ENCODE results near the gene PDE3A.

Gene PDE3A

GRCh38 chr12:20557096-20557495 is 188.8 kb downstream of the PDE3A start:
- DNase-seq (ENCODE audit: low spot score in 2 of 2), result no peak
- Mint-ChIP-seq H3K4me3 (no peak overlapping the region), H3K36me3 (no peaks in the 10 kb centered on the region), H3K27ac (no peak overlapping the region), H3K4me1 (no peaks in the 10 kb centered on the region), H3K27me3 (no peaks in the 10 kb centered on the region), H3K9me3 (peaks cover 2% of the 10 kb centered on the region)
- ATAC-seq (ENCODE audit: low read depth), result no peak

GRCh38 chr12:20560935-20561334 is 192.6 kb downstream of the PDE3A start:
- Mint-ChIP-seq H3K36me3 (no peaks in the 10 kb centered on the region), H3K9me3 (no peaks in the 10 kb centered on the region), H3K27me3 (no peaks in the 10 kb centered on the region), H3K4me3 (no peak overlapping the region), H3K4me1 (no peaks in the 10 kb centered on the region), H3K27ac (no peak overlapping the region)
- ATAC-seq (ENCODE audit: low read depth), result no peak
- DNase-seq (ENCODE audit: low spot score in 2 of 2), result no peak

- DNase-seq (ENCODE audit: low spot score in 2 of 2) (no peak), ATAC-seq (ENCODE audit: low read depth) (no peak)
- Mint-ChIP-seq H3K9me3 (no peaks in the 10 kb centered on the region), H3K27me3 (no peaks in the 10 kb centered on the region), H3K4me1 (no peaks in the 10 kb centered on the region), H3K27ac (no peak overlapping the region), H3K4me3 (no peak overlapping the region), H3K36me3 (no peaks in the 10 kb centered on the region)
These were observed 193.5 kb downstream of the PDE3A start for GRCh38 chr12:20561871-20562270.

GRCh38 chr12:20567413-20567812 is 199.1 kb downstream of the PDE3A start:
- Mint-ChIP-seq H3K4me1 (no peaks in the 10 kb centered on the region), H3K27me3 (no peaks in the 10 kb centered on the region), H3K27ac (no peak overlapping the region), H3K9me3 (no peaks in the 10 kb centered on the region), H3K4me3 (no peak overlapping the region), H3K36me3 (no peaks in the 10 kb centered on the region)
- ATAC-seq (ENCODE audit: low read depth), result no peak
- DNase-seq (ENCODE audit: low spot score in 2 of 2), result no peak

- Mint-ChIP-seq H3K27ac (no peak overlapping the region), H3K9me3 (peaks cover 3% of the 10 kb centered on the region), H3K36me3 (no peaks in the 10 kb centered on the region), H3K4me3 (no peak overlapping the region), H3K4me1 (no peaks in the 10 kb centered on the region), H3K27me3 (no peaks in the 10 kb centered on the region)
- DNase-seq (ENCODE audit: low spot score in 2 of 2) (no peak), ATAC-seq (ENCODE audit: low read depth) (no peak)
These were observed 204.1 kb downstream of the PDE3A start for GRCh38 chr12:20572451-20572850.

- Mint-ChIP-seq H3K9me3 (peaks cover 3% of the 10 kb centered on the region), H3K36me3 (no peaks in the 10 kb centered on the region), H3K27me3 (no peaks in the 10 kb centered on the region), H3K27ac (no peak overlapping the region), H3K4me1 (no peaks in the 10 kb centered on the region), H3K4me3 (no peak overlapping the region)
- DNase-seq (ENCODE audit: low spot score in 2 of 2) (no peak), ATAC-seq (ENCODE audit: low read depth) (no peak)
These were observed 208.2 kb downstream of the PDE3A start for GRCh38 chr12:20576528-20576927.

GRCh38 chr12:20577054-20577453 is 208.7 kb downstream of the PDE3A start:
- no peak for ATAC-seq (ENCODE audit: low read depth)
- no peak overlapping the region for H3K27ac Mint-ChIP-seq
- DNase-seq (ENCODE audit: low spot score in 2 of 2), result no peak
- H3K4me3 Mint-ChIP-seq, result no peak overlapping the region
- H3K27me3 Mint-ChIP-seq, result no peaks in the 10 kb centered on the region
- H3K4me1 Mint-ChIP-seq, result no peaks in the 10 kb centered on the region
- H3K9me3 Mint-ChIP-seq, result peaks cover 3% of the 10 kb centered on the region
- no peaks in the 10 kb centered on the region for H3K36me3 Mint-ChIP-seq

GRCh38 chr12:20578142-20578541 is 209.8 kb downstream of the PDE3A start:
- no peak overlapping the region for H3K4me3 Mint-ChIP-seq
- H3K4me1 Mint-ChIP-seq, result no peaks in the 10 kb centered on the region
- H3K36me3 Mint-ChIP-seq, result no peaks in the 10 kb centered on the region
- no peak overlapping the region for H3K27ac Mint-ChIP-seq
- ATAC-seq (ENCODE audit: low read depth) (no peak), DNase-seq (ENCODE audit: low spot score in 2 of 2) (no peak)
- no peaks in the 10 kb centered on the region for H3K27me3 Mint-ChIP-seq
- H3K9me3 Mint-ChIP-seq, result peaks cover 1% of the 10 kb centered on the region

- ATAC-seq (ENCODE audit: low read depth), result no peak
- Mint-ChIP-seq H3K9me3 (no peaks in the 10 kb centered on the region), H3K36me3 (no peaks in the 10 kb centered on the region), H3K27me3 (no peaks in the 10 kb centered on the region), H3K27ac (no peak overlapping the region), H3K4me3 (no peak overlapping the region), H3K4me1 (no peaks in the 10 kb centered on the region)
- DNase-seq (ENCODE audit: low spot score in 2 of 2), result no peak
These were observed 216.8 kb downstream of the PDE3A start for GRCh38 chr12:20585055-20585625.

GRCh38 chr12:20585913-20586312 is 217.6 kb downstream of the PDE3A start:
- no peaks in the 10 kb centered on the region for H3K9me3 Mint-ChIP-seq
- no peaks in the 10 kb centered on the region for H3K4me1 Mint-ChIP-seq
- no peak overlapping the region for H3K4me3 Mint-ChIP-seq
- ATAC-seq (ENCODE audit: low read depth) (no peak), DNase-seq (ENCODE audit: low spot score in 2 of 2) (no peak)
- H3K27me3 Mint-ChIP-seq, result no peaks in the 10 kb centered on the region
- no peaks in the 10 kb centered on the region for H3K36me3 Mint-ChIP-seq
- no peak overlapping the region for H3K27ac Mint-ChIP-seq

- DNase-seq (ENCODE audit: low spot score in 2 of 2), result no peak
- no peaks in the 10 kb centered on the region for H3K4me1 Mint-ChIP-seq
- no peaks in the 10 kb centered on the region for H3K27me3 Mint-ChIP-seq
- no peaks in the 10 kb centered on the region for H3K36me3 Mint-ChIP-seq
- no peak for ATAC-seq (ENCODE audit: low read depth)
- H3K27ac Mint-ChIP-seq, result no peak overlapping the region
- no peak overlapping the region for H3K4me3 Mint-ChIP-seq
- peaks cover 1% of the 10 kb centered on the region for H3K9me3 Mint-ChIP-seq
These were observed 219.7 kb downstream of the PDE3A start for GRCh38 chr12:20588042-20588441.

GRCh38 chr12:20590570-20590969 is 222.2 kb downstream of the PDE3A start:
- H3K27me3 Mint-ChIP-seq, result no peaks in the 10 kb centered on the region
- H3K36me3 Mint-ChIP-seq, result no peaks in the 10 kb centered on the region
- no peak overlapping the region for H3K4me3 Mint-ChIP-seq
- peaks cover 3% of the 10 kb centered on the region for H3K9me3 Mint-ChIP-seq
- ATAC-seq (ENCODE audit: low read depth) (no peak), DNase-seq (ENCODE audit: low spot score in 2 of 2) (no peak)
- no peak overlapping the region for H3K27ac Mint-ChIP-seq
- H3K4me1 Mint-ChIP-seq, result no peaks in the 10 kb centered on the region

- H3K4me3 Mint-ChIP-seq, result no peak overlapping the region
- no peaks in the 10 kb centered on the region for H3K36me3 Mint-ChIP-seq
- ATAC-seq (ENCODE audit: low read depth) (no peak), DNase-seq (ENCODE audit: low spot score in 2 of 2) (no peak)
- no peaks in the 10 kb centered on the region for H3K27me3 Mint-ChIP-seq
- no peak overlapping the region for H3K27ac Mint-ChIP-seq
- peaks cover 3% of the 10 kb centered on the region for H3K9me3 Mint-ChIP-seq
- H3K4me1 Mint-ChIP-seq, result no peaks in the 10 kb centered on the region
These were observed 224.2 kb downstream of the PDE3A start for GRCh38 chr12:20592556-20592955.

- Mint-ChIP-seq H3K4me3 (no peak overlapping the region), H3K4me1 (no peaks in the 10 kb centered on the region), H3K36me3 (no peaks in the 10 kb centered on the region), H3K27ac (no peak overlapping the region), H3K27me3 (no peaks in the 10 kb centered on the region), H3K9me3 (peaks cover 3% of the 10 kb centered on the region)
- DNase-seq (ENCODE audit: low spot score in 2 of 2), result no peak
- no peak for ATAC-seq (ENCODE audit: low read depth)
These were observed 225.3 kb downstream of the PDE3A start for GRCh38 chr12:20593611-20594010.

- H3K4me3 Mint-ChIP-seq, result no peak overlapping the region
- H3K27ac Mint-ChIP-seq, result no peak overlapping the region
- no peaks in the 10 kb centered on the region for H3K4me1 Mint-ChIP-seq
- H3K27me3 Mint-ChIP-seq, result no peaks in the 10 kb centered on the region
- H3K9me3 Mint-ChIP-seq, result peaks cover 3% of the 10 kb centered on the region
- no peaks in the 10 kb centered on the region for H3K36me3 Mint-ChIP-seq
- no peak for ATAC-seq (ENCODE audit: low read depth)
- DNase-seq (ENCODE audit: low spot score in 2 of 2), result no peak
These were observed 227.7 kb downstream of the PDE3A start for GRCh38 chr12:20596061-20596460.
